ENCODE measurements around the gene ARSA.

DNA sequence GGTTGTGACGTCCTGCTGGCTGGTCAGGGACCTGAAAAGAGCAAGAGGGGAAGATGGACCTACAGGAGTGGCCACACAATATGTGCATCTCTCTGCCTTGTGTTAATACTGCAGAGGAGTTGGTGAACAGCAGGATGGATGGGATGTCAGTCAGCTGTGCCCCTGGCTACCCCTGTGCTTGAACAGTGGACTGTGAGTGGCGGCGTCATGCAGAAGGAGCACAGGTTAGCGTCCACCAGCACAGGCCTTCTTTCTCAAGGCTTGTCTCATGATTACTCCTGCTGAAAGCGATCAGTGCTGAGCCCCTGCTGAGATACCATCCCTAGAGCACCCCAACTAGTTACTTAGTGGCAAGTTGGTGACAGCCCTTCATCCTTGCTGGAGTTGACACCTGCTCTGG lies 41.5 kb downstream of the ARSA start:
- no peak for TF ChIP-seq CTCF (optimal IDR thresholded peaks at IDR 0.05 in 1 of 3, IDR thresholded peaks at IDR 0.05 in 1 of 3, conservative IDR thresholded peaks at IDR 0.05 in 1 of 3; ENCODE audit: extremely low read depth in 1 of 3, insufficient read depth in 2 of 3, low read length in 3 of 3)
- TF ChIP-seq EZH2 (IDR thresholded peaks at IDR 0.05; ENCODE audit: low read length), result no peak

All from keratinocyte (primary cell).